Activated naive CD4-positive, alpha-beta T cell treated with anti-CD3 and anti-CD28 coated beads for 36 hours (primary cell): Measurements from ENCODE around the gene TIMD4. TPM values are rescaled to one million over a fixed set of nuclear protein-coding genes. Genes with fewer than 3 reads are reported as not detected.
"Not testable (repeated sequence)": the region's sequence is repeated elsewhere in the genome, so short reads cannot be mapped to it uniquely, and the experiment has no call there.

Experiments used
- CTCF ChIA-PET: fragments of 350-600 bp; sonication (Branson Sonifier 250); formaldehyde crosslinking; loops from one replicate; lab custom pipeline; 2021; ENCODE audit warnings: antibody characterized with exemption; lab: Charles Lee
- DNase-seq: peaks from one replicate; pipeline ENCODE4 v3.0.0-alpha.2; 2020
- H3K27ac Mint-ChIP-seq: one replicate; pipeline ENCODE4 v1.8.0; 2021; ENCODE audit warnings: mild to moderate bottlenecking, mixed read lengths
- H3K27me3 Mint-ChIP-seq: one replicate; pipeline ENCODE4 v1.8.0; 2021; ENCODE audit warnings: low read depth, mixed read lengths
- H3K36me3 Mint-ChIP-seq: one replicate; pipeline ENCODE4 v1.8.0; 2021; ENCODE audit warnings: low read depth, mixed read lengths
- H3K4me1 Mint-ChIP-seq: one replicate; pipeline ENCODE4 v1.8.0; 2021; ENCODE audit warnings: low read depth, mixed read lengths
- H3K4me3 Mint-ChIP-seq: one replicate; pipeline ENCODE4 v1.8.0; 2021; ENCODE audit warnings: mild to moderate bottlenecking, moderate library complexity, mixed read lengths
- H3K9me3 Mint-ChIP-seq: one replicate; pipeline ENCODE4 v1.8.0; 2021; ENCODE audit warnings: mixed read lengths
- intact Hi-C: fragments of 100-400 bp; cut with micrococcal nuclease; formaldehyde crosslinking; loops from one replicate; pipeline ENCODE4 v1.15.1; 2023
- total RNA-seq, 2 experiments: library from RNA; stranded (reverse); gene quantifications; one replicate each; pipeline ENCODE4 v1.2.3, GENCODE V29; 2021

Gene TIMD4
- total RNA-seq, 2 experiments from 2014 or later = 3.4 to 5.2 TPM

DNA sequence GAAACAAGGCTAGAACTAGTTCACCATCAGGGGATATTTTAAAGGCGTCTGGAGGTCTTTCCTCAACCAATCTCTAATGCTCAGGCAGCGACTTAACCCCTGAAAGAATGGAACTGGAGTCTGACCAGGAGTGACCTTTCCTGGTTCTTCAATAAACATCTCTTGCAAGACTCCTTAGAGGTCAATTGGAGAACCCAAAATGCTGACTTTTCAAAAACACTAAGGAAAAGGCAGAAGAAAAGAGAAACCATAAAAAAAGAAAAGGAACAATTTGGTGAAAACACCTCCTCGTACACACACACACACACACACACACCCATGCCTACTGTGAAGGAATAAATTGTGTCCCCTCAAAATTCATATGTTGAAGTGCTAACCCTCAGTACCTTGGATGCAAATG, 12.3 kb downstream of the TIMD4 start:
- Mint-ChIP-seq H3K27ac (no peak overlapping the region), H3K9me3 (no peaks in the 10 kb centered on the region), H3K36me3 (peaks cover 11% of the 10 kb centered on the region), H3K4me3 (no peak overlapping the region), H3K27me3 (no peaks in the 10 kb centered on the region), H3K4me1 (peaks cover 6% of the 10 kb centered on the region)
- intact Hi-C loops = no loop called here
- no peak for DNase-seq
- CTCF ChIA-PET = no interaction called here

DNA sequence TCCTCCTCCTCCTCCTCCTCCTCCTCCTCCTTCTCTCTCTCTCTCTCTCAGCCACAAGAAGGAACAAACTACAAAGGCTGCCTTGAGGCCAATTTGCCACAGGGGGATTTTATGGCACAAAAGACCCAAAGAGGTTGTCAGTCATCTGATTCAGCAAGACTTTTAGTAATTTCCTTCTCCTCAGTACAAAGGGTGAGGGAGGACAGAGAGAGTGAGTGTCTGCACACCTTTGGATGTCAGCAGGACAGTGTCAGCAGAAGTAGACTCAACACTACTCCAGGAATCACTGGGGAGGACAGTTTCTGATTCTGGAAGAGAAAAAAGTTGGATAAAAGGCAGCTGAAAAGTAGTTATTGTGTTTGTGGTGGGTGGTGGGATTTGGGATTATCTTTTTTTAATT, 13.6 kb downstream of the TIMD4 start:
- no peak overlapping the region for H3K27ac Mint-ChIP-seq
- no peak for DNase-seq
- intact Hi-C loops = no loop called here
- H3K9me3 Mint-ChIP-seq = no peaks in the 10 kb centered on the region
- H3K4me3 Mint-ChIP-seq = no peak overlapping the region
- H3K36me3 Mint-ChIP-seq = peaks cover 11% of the 10 kb centered on the region
- no peaks in the 10 kb centered on the region for H3K27me3 Mint-ChIP-seq
- peaks cover 6% of the 10 kb centered on the region for H3K4me1 Mint-ChIP-seq
- CTCF ChIA-PET = interaction anchor here (0.8 kb wide), 1 partner anchor 96 kb away, joined by 3 read pairs; no protein-coding TSS in a partner anchor

DNA sequence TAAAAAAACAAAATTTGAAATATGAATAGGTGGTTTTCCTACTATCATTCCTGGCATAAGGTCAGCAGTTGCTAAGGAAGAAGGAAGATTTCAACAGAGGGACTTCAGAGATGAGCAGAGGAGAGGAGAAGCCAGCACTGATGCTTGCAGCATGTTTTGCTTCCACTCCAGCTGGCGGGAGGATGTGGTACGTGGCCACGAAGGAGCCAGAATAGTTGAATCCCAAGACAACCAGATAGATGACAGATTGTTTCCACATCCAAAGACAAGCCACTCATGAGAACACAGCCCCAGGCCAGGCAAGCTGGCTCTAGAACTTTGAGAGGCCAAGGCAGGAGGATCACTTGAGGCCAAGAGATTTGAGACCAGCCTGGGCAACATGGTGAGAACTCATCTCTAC, 15.1 kb downstream of the TIMD4 start:
- CTCF ChIA-PET = no interaction called here
- H3K27me3 Mint-ChIP-seq = no peaks in the 10 kb centered on the region
- no peak overlapping the region for H3K27ac Mint-ChIP-seq

DNA sequence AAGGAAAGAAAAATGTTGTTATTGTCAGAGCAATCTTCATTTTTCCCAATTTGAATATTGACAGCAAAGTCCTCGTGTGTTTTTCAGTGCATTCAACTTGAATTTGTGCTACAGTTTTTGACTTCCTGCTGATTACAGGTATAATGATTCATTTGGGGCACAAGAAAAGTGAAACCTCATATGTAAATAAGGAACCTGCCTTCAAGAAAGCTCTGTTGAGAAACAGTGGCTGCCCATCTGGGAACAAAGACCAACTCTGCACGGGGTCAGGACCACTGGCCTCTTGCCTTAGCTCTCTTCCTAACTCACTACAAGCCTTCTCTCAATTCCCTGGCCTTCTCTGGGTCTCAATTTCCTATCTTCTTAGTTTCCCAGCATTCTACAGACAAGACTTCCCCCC, 21.0 kb downstream of the TIMD4 start:
- intact Hi-C loops = loop anchor here (1.0 kb wide), 3 partner anchors 8 to 190 kb away; no protein-coding TSS in a partner anchor
- CTCF ChIA-PET = interaction anchor here (0.9 to 1.5 kb wide), 3 partner anchors 50 to 190 kb away, joined by 3 to 6 read pairs (median 5); no protein-coding TSS in a partner anchor
- Mint-ChIP-seq H3K27ac (peak overlapping the region; percentile 90), H3K4me3 (no peak overlapping the region), H3K27me3 (no peaks in the 10 kb centered on the region), H3K9me3 (peaks cover 4% of the 10 kb centered on the region), H3K36me3 (peaks cover 7% of the 10 kb centered on the region), H3K4me1 (peaks cover 21% of the 10 kb centered on the region)
- peak; percentile 33 for DNase-seq

More for the DNA sequence above, 15.1 kb downstream of the TIMD4 start:
- Mint-ChIP-seq H3K9me3 (no peaks in the 10 kb centered on the region), H3K4me3 (no peak overlapping the region), H3K4me1 (peaks cover 10% of the 10 kb centered on the region), H3K36me3 (peaks cover 8% of the 10 kb centered on the region)
- DNase-seq = peak; percentile 43
- intact Hi-C loops = no loop called here

DNA sequence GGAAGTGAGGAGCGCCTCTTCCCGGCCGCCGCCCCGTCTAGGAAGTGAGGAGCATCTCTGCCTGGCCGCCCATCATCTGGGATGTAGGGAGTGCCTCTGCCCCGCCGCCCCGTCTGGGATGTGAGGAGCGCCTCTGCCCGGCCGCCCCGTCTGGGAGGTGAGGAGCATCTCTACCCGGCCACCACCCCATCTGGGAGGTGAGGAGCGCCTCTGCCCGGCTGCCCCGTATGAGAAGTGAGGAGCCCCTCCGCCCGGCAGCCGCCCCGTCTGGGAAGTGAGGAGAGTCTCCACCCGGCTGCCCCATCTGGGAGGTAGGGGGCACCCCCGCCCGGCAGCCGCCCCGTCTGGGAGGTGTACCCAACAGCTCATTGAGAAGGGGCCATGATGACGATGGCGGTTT, 22.6 kb downstream of the TIMD4 start:
- H3K36me3 Mint-ChIP-seq, H3K4me3 Mint-ChIP-seq, DNase-seq, intact Hi-C loops, H3K9me3 Mint-ChIP-seq, H3K27me3 Mint-ChIP-seq, CTCF ChIA-PET, H3K27ac Mint-ChIP-seq: not testable (repeated sequence)
- peaks cover 21% of the 10 kb centered on the region for H3K4me1 Mint-ChIP-seq

DNA sequence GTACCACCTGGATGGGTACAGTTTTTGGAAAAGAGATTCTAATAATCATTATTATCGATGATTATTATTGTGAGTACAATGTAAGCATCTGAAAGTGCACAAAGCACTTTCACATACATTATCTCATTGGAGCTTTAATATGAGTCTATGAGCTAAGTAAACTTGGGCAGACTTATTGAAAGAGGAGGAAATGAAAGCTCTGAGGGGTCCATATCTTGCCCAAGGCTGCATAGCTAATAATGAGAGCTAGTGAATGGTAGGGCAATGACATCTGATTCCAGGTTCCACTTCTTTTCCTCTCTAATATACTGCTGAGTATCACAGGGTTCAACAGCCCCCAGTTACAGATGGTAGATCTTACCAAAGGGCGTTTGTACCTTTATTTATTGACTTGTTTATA, 26.1 kb downstream of the TIMD4 start:
- H3K9me3 Mint-ChIP-seq = peaks cover 4% of the 10 kb centered on the region
- no peak overlapping the region for H3K4me3 Mint-ChIP-seq
- H3K36me3 Mint-ChIP-seq = peaks cover 7% of the 10 kb centered on the region
- DNase-seq = no peak
- no peaks in the 10 kb centered on the region for H3K27me3 Mint-ChIP-seq
- peaks cover 40% of the 10 kb centered on the region for H3K4me1 Mint-ChIP-seq
- H3K27ac Mint-ChIP-seq = no peak overlapping the region
- intact Hi-C loops = no loop called here
- CTCF ChIA-PET = interaction anchor here (0.6 to 1.0 kb wide), 6 partner anchors 8 to 755 kb away, joined by 3 to 4 read pairs (median 3); no protein-coding TSS in a partner anchor

DNA sequence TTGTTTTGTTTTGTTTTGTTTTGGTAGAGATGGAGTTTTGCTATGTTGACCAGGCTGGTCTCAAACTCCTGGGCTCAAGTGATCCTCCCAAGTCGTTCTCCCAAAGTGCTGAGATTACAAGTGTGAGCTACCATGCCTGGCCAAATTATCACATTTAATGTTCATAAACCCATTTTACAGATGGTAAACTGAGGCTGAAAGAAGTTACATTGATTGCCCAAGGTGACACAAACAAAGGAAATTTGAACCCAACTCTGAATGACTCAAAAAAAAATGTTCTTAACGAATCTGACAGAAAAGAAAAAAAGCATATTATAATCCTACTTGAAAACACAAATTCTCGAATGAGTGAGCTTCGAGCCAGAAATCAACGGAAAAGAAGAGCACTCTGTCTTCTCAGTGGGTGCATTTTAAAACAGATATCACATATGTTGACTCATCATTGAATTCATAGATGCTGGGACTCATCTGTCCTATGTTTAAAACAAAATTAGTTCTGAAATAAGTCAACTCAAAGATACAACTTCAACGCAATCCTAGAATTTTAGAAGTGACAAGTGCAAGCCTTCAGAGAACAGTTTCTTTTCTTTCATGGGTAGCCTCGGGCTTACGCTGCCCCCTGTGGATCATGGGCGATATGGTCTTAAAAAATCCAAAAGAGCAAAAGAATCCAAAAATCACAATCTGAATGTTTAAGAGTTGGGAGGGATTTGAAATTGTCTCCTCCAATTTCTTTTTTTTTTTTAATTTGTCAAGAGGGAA, 28.4 kb downstream of the TIMD4 start:
- intact Hi-C loops = loop anchor here (1.0 to 5.0 kb wide), 11 partner anchors 8 to 1318 kb away; no protein-coding TSS in a partner anchor
- no peaks in the 10 kb centered on the region for H3K27me3 Mint-ChIP-seq
- CTCF ChIA-PET = interaction anchor here (0.6 to 3.2 kb wide), 22 partner anchors 9 to 1304 kb away, joined by 3 to 41 read pairs (median 3); no protein-coding TSS in a partner anchor
- H3K4me1 Mint-ChIP-seq = peaks cover 47% of the 10 kb centered on the region
- peaks cover 8% of the 10 kb centered on the region for H3K36me3 Mint-ChIP-seq
- peak; percentile 88 for DNase-seq
- peak overlapping the region; percentile 92 for H3K27ac Mint-ChIP-seq
- H3K9me3 Mint-ChIP-seq = peaks cover 7% of the 10 kb centered on the region
- H3K4me3 Mint-ChIP-seq = peak overlapping the region; percentile 22

DNA sequence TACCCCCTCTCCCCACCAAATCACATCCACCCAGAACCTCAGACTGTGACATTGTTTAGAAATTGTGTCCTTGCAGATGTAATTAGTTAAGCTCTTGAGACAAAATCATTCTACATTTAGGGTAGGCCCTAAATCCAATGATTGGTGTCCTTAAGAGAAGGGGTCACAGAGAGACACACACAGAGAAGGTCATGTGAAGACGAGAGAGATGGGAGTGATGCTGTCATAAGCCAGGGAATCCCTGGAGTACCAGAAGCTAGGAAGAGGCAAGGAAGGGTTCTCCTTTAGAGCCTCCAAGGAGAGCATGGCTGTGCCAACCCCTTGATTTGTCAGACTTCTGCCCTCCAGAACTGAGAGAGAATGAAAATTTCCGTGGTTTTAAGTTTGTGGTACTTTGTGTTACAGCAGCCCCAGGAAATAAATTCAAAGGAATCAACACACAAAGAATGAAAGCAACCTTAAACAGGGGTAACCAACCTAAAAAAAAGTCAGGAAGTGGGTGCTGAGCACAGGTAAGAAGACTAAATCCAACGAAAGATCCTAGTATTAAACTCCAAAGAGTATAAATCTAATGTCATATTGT, 33.6 kb downstream of the TIMD4 start:
- H3K4me3 Mint-ChIP-seq = no peak overlapping the region
- peak overlapping the region; percentile 93 for H3K27ac Mint-ChIP-seq
- intact Hi-C loops = loop anchor here (1.0 to 10.0 kb wide), 3 partner anchors 9 to 455 kb away; no protein-coding TSS in a partner anchor
- H3K4me1 Mint-ChIP-seq = peaks cover 81% of the 10 kb centered on the region
- CTCF ChIA-PET = interaction anchor here (0.7 to 1.2 kb wide), 5 partner anchors 8 to 114 kb away, joined by 3 to 4 read pairs (median 4); no protein-coding TSS in a partner anchor
- H3K36me3 Mint-ChIP-seq = peaks cover 5% of the 10 kb centered on the region
- peak; percentile 29 for DNase-seq
- no peaks in the 10 kb centered on the region for H3K27me3 Mint-ChIP-seq
- peaks cover 5% of the 10 kb centered on the region for H3K9me3 Mint-ChIP-seq

DNA sequence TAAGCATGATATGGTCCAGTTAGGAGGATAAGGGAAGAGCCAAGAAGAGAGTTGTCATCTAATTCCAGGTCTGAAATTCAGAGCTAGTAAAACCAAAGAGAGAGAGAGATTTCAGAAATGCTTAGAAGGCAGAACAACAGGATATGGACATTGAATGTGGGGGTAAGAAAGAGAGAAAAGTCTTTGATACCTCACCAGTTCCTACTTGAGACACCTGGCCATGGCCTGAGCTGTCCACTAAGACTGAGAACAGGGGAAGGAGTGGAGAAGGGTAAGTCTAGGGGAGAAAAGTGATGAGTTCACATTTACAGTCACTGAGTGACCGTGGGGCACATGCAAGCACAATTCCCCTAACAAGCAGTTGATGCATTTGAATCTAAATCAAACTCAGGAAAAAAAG, 35.5 kb downstream of the TIMD4 start:
- intact Hi-C loops = loop anchor here (10.0 kb wide), 1 partner anchor 453 kb away; no protein-coding TSS in a partner anchor
- CTCF ChIA-PET = interaction anchor here (0.8 to 1.5 kb wide), 2 partner anchors 111 to 213 kb away, joined by 3 read pairs; no protein-coding TSS in a partner anchor
- Mint-ChIP-seq H3K36me3 (peaks cover 5% of the 10 kb centered on the region), H3K27me3 (no peaks in the 10 kb centered on the region), H3K27ac (peak overlapping the region; percentile 93), H3K4me3 (no peak overlapping the region), H3K9me3 (peaks cover 5% of the 10 kb centered on the region), H3K4me1 (peaks cover 70% of the 10 kb centered on the region)
- DNase-seq = no peak

DNA sequence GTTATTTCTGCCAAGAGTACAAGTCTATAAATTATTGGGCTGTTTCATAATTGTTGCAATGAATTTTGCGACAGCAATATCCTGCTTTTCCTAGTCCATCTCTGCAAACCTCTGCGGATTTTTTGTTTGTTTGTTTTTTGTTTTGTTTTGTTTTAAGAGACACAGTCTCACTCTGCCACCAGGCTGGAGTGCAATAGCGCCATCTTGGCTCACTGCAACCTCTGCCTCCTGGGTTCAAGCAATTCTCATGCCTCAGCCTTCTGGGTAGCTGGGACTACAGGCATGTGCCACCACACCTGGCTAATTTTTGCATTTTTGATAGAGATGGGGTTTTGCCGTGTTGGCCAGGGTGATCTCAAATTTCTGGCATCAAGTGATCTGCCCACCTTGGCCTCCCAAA, 37.3 kb downstream of the TIMD4 start:
- H3K4me3 Mint-ChIP-seq, DNase-seq, H3K27me3 Mint-ChIP-seq, H3K36me3 Mint-ChIP-seq, H3K9me3 Mint-ChIP-seq, H3K27ac Mint-ChIP-seq, CTCF ChIA-PET: not testable (repeated sequence)
- peaks cover 73% of the 10 kb centered on the region for H3K4me1 Mint-ChIP-seq
- intact Hi-C loops = loop anchor here (10.0 kb wide), 1 partner anchor 451 kb away; no protein-coding TSS in a partner anchor

DNA sequence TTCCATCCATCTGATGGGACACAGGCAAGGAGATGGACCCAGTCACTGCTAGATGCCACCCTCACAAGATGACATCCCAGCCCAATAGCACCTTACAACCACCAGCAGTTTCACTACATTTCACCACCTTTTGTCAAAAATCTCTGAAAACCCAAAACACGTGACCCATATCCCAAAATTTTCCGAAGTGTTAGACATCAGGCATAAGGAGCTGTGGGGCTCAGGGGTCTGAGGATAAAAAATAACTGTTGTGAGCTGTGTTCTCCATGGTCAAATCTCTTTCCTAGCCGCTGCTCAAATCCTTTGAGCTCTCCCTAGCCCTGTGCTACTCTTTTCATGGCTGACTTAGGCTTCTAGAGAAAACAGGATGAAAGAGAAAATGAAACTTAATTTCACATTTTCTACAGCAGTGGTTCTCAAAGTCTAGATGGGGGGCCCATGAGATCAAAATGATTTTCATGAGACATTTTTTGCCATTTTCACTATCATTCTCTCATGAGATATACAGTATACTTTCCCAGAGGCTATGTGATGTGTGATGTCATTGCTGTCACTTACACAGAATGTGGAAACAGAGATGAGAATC, 40.7 kb downstream of the TIMD4 start:
- peaks cover 75% of the 10 kb centered on the region for H3K4me1 Mint-ChIP-seq
- H3K36me3 Mint-ChIP-seq = peaks cover 14% of the 10 kb centered on the region
- CTCF ChIA-PET = interaction anchor here (0.7 to 4.5 kb wide), 4 partner anchors 9 to 26 kb away, joined by 3 to 41 read pairs (median 4); no protein-coding TSS in a partner anchor
- H3K27ac Mint-ChIP-seq = peak overlapping the region; percentile 93
- H3K9me3 Mint-ChIP-seq = peaks cover 1% of the 10 kb centered on the region
- peak overlapping the region; percentile 68 for H3K4me3 Mint-ChIP-seq
- intact Hi-C loops = loop anchor here (5.0 to 10.0 kb wide), 3 partner anchors 350 to 447 kb away; no protein-coding TSS in a partner anchor
- H3K27me3 Mint-ChIP-seq = no peaks in the 10 kb centered on the region
- peak; percentile 27 for DNase-seq
